Activated CD8-positive, alpha-beta memory T cell treated with anti-CD3 and anti-CD28 coated beads for 1 hour (primary cell): Measurements from ENCODE around the gene PLPP1.

Experiments used
- DNase-seq, 2 donors: peaks; one replicate each; pipeline ENCODE4 v3.0.0-alpha.2; 2020; ENCODE audit warnings: low read depth in 1 of 2; ENCODE audit errors: extremely low read depth in 1 of 2

PLPP1 gene

DNA sequence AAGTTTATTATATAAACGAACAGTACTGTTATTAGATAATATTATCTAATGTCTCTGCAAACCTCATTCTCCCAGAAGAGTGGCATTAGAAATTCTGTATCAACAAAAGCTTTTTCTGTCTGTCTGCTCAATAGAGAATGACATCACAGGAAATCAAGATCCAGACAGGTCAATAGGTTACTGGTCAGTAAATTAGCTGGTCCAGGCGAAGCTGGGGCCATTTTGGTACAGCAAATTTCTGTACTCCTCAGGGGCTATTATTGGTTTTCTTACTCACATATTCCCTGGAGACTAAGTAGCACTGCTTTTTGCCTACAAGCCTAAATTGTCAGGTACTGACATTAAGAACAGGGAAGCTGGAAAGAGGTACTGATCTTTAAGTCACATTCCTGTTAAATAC, 80.5 kb downstream of the PLPP1 start:
- no peak for DNase-seq

DNA sequence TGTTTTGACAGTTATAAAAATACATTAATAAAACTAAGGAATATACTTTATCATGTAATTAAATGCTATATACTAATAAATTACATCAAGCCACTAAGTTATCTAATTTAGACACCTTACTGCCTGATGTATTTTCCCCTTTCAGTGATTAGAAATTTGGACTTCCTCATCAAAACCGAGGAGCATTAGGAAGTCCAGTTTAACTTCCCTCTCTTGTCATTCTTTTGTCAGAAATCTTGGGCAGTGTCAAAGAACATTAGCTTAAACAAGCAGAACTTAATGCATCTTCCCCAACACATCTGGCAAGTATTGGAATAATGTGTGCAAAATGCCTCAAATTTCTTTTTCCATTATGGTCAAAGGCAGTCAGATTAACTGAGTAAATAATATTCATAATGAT, 81.6 kb downstream of the PLPP1 start:
- DNase-seq, result no peak

DNA sequence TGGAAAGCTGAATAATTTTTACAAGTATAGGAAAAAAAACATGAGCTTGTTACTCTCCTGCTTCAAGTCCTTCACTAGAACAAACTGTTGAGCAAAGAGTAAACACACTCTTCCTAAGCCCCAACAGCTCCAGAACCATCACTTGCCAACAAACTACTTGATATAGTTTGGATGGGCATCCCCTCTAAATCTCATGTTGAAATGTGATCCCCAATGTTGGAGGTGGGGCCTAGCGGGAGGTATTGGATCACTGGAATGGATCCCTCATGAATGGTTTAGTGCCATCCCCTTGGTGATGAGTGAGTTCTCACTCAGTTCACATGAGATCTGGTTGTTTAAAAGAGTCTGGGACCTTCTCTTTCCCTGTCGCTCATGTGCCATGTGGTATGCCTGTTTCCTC, 82.8 kb downstream of the PLPP1 start:
- no peak for DNase-seq

DNA sequence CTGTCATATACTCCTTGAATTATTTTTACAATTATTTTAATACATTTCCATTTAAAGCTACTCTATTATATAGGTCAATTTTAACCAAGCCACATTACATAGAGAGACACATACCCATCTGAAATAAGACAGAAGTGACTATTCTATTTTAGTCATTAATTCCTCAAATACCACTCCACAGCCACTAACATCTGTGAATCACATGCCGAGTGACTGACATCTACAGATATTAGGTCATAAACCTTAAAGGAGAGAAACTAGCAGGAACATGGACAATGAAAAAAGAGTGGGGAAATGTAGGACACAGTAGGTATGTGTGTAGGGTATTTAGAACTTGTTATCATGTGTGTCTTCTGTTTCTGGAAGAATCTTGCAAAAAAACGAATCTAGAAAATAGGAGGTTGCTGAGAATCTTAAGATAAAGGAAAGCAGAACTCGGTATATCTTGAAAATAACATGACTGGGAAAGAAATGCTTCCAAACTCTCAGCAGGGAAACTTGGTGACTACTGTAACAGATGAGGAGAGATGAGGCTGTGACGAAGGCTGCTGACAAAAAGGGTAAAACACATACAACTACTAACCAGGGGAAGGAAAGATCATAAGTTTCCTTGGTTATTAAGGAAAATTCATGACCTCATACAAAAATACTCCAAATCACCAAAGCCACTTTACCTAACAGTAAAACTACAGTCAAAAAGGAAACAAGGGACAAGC, 84.6 kb downstream of the PLPP1 start:
- DNase-seq, result no peak

DNA sequence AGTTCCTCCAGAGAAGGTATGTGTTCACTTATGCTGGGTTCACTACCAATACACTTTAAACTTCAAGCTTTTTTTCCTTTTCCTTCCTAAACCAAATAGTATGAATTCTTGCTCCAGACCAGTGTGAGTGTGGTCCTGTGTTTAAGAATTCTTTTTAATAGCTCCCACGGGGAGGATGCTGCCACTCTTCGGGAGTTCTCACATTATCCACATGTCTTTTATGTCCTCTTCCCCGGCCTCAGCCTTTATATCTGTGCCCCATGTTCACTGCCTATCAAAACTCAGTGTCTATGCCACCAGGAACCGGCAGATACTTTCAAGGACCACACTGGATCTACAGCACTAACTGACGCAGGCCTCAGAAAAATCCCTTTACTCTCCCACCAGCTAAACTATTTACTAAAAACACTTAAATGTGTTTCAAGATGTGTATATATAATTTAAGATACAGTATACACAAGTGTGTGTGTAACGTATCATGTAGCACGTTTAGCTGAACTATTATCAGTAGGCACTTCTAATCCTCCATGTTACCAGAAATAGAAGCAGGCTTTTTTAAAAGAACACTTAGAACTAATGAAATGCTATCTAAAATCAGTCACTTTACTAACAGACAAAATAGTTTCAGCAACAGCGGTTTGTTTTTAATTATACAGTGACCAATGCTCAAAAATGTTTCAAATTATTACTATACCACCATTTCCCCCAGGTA, 88.0 kb downstream of the PLPP1 start:
- no peak for DNase-seq

DNA sequence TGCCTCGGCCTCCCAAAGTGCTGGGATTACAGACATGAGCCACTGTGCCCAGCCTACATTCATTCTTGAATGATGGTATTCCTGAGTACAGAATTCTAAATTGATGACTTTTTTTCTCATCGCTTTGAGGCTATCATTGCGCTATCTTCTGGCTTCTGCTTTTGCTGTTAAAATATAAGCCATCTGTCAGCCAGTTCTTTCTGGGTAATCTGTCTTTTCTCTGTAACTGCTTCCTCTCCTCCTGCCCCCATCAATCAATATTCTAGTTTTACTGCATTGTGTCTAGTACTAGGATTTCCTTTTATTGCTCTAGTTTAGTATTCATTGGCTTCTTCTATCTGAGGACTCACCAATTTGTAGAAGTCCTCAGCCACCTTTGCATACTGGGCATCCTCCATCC, 89.0 kb downstream of the PLPP1 start:
- DNase-seq, result no peak

DNA sequence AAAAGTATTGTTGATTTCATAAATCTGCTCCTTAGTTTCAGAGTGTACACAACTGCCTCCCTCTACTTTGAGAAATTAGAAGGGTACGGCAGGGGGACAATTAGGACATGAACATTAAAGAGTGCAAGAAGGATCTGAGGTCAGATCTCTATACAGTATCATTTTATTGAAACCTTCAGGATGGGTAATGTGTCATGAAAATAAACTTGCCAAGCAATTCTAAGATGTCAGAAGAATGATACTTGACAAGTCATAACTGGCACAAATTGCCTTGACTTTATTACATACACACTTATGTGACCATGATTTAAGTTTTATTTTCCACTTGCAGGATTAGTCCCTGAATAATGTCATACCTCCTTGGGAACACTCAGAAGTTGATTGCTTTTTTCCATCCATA, 92.8 kb downstream of the PLPP1 start:
- no peak for DNase-seq

DNA sequence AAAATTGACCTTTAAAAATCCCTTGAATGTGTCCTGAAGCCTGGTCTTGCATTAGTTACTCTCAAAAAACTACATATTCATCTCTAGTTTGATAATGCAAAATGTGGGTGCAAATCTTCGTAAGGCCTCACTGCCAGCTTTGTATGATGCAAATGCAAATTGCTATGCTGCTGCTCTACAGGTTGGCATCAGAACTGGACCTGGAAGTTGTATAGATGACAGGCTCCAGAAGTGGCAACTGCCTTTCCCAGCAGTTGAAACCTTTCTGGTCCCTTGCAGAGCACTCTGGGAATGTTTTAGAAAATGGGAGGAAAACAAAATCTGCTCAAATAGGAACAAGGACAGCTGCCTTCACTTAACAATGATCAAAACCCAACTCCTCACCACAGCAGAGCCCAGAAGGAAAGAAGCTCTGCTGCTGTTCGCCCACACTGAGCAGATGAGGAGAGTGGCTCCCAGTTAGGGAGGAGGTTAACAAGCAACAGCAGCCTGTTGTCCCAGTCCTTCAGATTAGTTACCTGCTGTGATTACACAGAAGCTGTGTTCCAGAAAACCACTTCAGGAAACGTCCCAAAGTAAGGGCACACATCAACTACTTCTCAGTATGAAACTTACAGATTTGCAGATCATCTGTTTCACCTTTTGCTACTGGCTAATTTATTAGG, 93.5 kb downstream of the PLPP1 start:
- DNase-seq, result no peak

DNA sequence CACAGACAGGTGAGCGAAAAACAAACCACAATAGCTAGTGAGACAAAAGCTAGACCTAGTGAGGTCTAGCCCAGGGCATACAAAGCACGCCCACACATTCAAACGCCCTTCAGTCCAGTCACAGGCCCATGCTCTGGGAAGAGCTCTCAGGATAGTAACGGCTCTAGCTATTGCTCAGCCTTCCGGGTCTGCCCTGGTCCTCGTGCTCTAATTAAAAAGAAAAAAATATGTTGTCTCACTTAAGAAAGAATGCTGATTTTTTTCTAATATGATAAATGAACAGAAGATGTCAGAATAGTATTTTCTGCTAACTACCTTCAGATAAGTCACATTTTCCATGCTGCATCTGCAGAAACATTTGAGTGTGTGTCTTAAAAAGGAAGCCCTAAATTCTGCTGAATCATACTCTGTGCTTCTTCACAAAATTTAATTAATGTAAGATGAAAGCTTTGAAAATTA, 94.5 kb downstream of the PLPP1 start:
- DNase-seq, result no peak

DNA sequence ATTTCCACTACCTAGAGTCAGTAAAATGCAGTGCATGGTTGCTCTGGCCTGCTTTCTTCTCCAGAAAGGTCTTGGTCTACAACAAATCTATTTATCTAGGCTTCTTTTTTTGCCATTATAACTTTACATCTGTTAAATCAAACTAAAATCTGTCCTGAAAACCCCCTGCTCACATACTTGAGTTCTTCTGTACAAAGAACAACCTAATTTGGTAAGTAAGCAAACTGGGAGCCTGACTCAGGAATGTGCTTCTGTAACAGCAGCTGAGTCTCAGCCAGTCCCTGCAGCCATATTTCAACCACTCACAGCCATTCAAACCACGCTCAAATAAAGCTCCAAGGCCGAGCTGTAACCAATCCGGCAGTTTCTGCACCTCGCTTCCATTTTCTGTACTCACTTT, 95.8 kb downstream of the PLPP1 start:
- DNase-seq, result no peak

DNA sequence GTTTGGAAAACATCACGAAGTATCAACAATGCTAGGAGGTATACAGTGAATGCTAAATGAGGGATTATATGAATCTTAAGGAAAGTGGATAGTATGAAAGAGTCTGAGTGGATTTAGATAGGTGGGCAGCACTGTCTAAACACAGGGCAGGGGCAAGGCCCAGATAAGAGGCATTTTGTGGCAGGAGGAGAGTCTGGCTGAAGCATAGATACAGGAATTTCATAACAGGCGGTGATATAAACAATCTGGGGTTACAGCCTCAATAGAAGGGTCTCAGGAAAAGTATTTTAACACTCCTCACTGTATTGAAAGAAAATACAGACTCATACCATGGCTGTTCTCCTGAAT, 96.9 kb downstream of the PLPP1 start:
- no peak for DNase-seq

DNA sequence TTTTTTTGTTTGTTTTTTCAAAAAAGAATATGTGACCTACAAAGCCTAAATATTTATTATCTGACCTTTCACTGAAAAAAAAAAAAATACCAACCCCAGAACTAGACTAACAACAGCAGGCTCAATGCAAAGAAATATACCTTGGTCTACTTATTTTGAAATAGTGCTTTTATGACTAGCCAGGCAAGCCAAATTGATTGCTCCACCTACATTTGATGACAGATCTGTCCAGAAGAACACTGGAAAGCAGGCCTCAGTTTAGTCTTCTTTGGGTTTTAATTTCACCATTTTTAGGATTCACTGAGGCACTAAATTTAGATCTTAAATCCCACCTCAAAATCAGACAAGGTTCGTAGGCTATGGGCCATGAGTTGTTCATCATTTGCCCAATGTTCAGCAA, 97.3 kb downstream of the PLPP1 start:
- no peak for DNase-seq

DNA sequence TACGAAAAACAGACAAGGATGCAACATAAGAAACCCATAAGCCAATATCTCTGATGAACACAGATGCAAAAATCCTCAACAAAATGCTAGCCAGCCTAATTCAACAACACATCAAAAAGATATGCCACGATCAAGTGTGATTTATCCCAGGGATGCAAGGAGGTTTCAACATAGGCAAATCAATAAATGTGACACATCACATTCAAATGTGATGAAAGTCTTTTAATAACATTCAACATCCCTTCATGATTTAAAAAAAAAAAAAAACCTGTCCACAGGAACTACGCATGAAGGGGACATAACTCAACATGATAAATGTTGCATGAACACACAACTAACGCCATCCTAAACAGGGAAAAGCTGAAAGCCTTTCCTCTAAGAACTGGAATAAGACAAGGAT, 102.2 kb downstream of the PLPP1 start:
- no peak for DNase-seq

DNA sequence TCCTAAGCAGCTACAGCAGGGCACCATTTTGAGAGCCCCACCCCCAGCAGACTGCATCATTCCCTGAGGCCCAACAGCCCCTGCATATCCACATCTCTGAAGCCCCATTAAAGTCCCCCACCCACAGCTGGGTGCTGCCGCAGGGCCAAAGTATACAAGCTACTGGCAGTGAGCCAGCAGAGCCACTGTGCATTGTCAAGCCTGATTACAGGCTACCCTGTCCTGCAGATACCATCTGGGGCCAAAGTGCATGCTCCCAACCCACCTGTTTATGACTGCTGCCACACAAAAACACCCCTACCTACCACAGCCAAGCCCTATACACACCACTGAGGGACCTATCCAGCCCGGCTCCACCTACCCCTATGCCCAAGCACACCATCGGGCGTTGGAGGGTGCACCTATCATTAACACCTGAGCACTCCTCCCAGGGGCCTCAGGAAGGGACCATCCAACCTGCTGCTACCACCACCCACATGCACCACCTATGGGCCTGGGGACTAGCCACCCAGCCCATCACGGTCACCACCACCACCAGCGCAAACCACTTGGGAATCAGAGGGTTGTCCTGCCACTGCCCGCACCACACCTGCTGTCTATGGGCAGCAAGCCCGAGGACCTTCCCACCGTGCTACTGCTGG, 105.0 kb downstream of the PLPP1 start:
- DNase-seq, result no peak

DNA sequence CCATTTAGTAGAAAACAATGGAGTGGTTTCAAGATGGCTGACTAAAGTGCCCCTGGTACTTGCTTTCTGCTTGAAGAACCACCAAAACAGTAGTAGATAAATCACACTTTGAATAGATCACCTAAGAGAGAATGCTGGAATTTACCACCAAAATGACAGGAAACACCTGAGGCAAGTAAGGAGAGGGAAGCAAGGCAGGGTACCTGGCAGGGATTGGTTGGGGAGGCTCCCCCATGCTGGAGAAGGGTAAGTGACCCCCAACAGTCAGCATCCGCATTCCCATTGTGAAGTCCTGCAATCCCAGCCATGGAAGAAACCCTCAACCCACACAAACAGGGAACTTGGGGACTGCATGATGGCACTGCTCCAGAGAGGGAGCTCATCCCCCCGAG, 105.5 kb downstream of the PLPP1 start:
- DNase-seq, result no peak

DNA sequence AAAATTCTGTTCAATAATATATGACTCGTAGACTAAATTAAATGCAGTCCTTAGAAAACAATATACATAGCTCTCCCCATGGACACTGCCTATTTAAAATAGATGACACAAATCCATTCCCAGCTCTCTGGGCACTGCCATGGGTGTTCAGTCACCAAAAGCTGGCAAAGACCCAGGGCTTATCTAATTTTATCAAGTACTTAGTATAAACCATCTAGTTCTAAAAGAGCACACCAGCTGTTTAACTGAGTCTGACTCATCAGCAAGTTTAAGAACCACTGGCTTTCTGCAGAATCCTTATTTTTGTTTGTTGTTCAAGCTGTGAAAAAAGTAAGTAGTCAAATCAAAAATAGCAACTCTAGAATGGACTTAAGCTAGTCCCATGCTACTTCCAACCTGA, 107.6 kb downstream of the PLPP1 start:
- no peak for DNase-seq

DNA sequence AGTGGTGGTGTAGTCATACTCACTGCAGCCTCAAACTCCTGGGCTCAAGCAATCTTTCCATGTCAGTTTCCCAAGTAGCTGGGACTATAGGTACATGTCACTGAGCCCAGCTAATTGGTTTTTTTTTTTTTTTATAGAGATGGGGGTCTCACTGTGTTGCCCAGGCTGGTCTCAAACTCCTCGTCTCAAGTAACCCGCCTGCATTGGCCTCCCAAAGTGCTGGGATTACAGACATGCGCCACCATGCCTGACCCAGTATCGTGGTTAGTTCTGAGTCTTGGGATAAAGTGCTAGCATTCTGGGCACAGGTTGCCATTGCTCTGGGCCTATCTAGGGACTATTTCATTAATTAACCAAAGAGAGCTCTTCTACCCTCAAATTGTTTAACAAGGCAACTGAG, 108.3 kb downstream of the PLPP1 start:
- no peak for DNase-seq

DNA sequence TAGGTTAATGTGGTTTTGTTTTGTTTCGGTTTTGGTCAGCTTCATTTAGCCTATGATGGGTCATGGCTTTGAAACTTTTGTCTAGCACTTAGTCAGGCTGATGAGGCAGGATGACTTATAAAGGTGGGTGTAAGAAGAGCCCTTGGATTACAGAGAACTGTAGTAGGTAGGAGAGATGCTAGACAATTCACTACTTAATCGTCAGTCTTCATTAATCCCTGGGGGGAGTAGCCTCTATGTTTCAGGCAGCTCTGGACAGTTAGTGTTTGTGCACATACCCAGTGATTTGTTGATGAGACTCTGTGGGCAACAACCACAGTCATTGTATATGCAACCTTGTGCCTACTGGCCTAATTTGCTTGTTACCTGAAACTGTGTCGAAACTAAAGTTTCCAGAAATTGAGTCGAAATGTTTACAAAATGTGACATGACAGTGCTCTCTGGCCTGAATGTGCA, 113.7 kb downstream of the PLPP1 start:
- no peak for DNase-seq

DNA sequence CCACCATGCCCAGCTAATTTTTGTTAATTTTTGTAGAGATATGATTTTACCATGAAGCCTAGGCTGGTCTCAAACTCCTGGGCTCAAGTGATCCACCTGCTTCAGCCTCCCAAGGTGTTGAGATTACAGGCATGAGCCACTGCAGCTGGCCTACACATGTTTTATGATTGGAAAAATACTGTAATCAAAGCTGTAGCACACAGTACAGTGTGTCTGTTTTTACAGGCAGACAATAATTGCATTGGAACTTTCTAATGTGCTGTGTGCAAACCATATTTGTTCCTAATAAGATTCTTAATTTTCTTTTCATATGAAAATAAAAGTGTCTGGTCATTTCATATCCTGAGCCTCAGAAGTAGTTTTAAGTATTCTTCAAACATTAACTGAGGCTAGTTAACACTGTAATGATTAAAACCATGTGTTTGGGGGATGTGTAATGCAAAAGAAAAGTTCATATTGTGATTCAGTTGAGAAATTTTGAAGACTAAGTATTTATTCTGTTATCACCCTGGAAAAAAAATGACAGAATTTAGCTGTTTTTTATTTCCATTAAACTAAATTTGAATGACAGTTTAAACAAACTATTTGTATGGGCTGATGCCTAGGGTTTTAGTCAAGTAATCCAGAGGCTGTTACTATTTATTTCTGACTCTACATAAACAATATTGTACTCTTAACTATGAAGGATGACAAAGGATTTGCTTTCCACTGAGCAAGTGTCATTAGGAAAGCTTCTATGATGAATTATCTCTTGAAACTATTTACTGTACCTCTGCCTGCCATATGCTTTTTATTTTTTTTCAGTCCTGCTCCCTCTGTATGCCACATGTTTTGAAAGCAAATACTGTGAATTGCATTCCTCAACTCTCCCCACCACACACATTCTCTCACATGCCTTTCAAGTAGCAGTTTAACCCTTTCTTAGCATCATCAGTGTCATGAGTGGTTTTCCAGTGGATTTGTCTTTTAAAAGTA, 115.5 kb downstream of the PLPP1 start:
- DNase-seq, result no peak

DNA sequence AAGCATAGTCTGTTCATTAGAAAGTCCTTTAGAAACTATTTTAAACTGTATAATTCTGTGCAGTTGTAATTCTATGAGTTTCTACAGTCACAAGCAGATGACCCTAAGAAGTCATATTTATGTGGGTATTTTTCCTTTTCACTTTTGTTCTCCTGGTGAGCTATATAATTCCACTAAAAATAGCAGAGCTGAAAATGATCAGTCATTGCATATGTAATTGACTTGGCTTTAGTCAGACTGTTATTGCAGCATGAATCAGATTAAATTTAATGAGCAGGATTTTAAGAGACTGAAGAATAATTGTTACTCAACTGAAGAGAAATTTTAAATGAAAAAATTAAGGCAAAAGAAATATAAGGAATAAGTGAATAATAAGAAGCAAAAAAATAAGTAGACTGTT, 118.5 kb downstream of the PLPP1 start:
- no peak for DNase-seq

DNA sequence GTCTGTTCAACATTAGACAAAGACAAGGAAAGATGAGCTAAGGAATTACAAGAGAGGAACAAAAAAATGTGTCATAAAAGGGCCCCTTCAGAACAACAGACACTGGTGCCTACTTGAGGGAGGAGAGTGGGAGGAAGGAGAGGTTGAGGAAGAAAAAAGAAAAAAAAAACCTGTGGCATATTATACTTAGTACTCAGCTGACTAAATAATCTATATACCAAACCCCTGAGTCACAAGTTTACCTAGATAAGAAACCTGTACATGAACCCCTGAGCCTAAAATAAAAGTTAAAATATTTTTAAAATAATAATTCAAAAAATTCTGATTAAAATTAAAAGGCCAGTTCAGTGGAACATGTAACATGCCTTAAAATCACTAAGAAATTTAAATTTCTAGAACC, 119.7 kb downstream of the PLPP1 start:
- no peak for DNase-seq
